ENCODE data around the gene CACHD1.

Gene CACHD1

GRCh38 chr1:64543831-64544230 is 73.9 kb downstream of the CACHD1 start:
- no peaks in the 10 kb centered on the region for H3K9me3 ChIP-seq (ENCODE audit: insufficient read depth, low read length)
- no peaks in the 10 kb centered on the region for H3K9me2 ChIP-seq (replicated peaks; ENCODE audit: insufficient read depth, low read length)
- no peak overlapping the region for H3K27ac ChIP-seq (ENCODE audit: low read depth, low read length)
- no peaks in the 10 kb centered on the region for H4K20me1 ChIP-seq (ENCODE audit: low read depth, low read length)
- no peak overlapping the region for H3K4me3 ChIP-seq (ENCODE audit: insufficient read depth, low read length, poor library complexity, severe bottlenecking)
- H2AFZ ChIP-seq (ENCODE audit: low read depth, low read length, severe bottlenecking): no peak overlapping the region
- H3K36me3 ChIP-seq (ENCODE audit: low read length): no peaks in the 10 kb centered on the region
- H3K9ac ChIP-seq (ENCODE audit: low read length): no peak overlapping the region
- no peaks in the 10 kb centered on the region for H3F3A ChIP-seq (ENCODE audit: insufficient read depth)
- H3K79me2 ChIP-seq (ENCODE audit: insufficient read depth, low read length): no peaks in the 10 kb centered on the region
- TF ChIP-seq EZH2phosphoT487 (conservative IDR thresholded peaks at IDR 0.05; ENCODE audit: low read length): no peak
- TF ChIP-seq, protein P1, sequence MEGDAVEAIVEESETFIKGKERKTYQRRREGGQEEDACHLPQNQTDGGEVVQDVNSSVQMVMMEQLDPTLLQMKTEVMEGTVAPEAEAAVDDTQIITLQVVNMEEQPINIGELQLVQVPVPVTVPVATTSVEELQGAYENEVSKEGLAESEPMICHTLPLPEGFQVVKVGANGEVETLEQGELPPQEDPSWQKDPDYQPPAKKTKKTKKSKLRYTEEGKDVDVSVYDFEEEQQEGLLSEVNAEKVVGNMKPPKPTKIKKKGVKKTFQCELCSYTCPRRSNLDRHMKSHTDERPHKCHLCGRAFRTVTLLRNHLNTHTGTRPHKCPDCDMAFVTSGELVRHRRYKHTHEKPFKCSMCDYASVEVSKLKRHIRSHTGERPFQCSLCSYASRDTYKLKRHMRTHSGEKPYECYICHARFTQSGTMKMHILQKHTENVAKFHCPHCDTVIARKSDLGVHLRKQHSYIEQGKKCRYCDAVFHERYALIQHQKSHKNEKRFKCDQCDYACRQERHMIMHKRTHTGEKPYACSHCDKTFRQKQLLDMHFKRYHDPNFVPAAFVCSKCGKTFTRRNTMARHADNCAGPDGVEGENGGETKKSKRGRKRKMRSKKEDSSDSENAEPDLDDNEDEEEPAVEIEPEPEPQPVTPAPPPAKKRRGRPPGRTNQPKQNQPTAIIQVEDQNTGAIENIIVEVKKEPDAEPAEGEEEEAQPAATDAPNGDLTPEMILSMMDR (IDR thresholded peaks at IDR 0.05; ENCODE audit: insufficient read depth, low read length, poor library complexity, severe bottlenecking): no peak
- no peak overlapping the region for H3K4me2 ChIP-seq (ENCODE audit: low read depth, low read length, poor library complexity, severe bottlenecking)
- no peaks in the 10 kb centered on the region for H3K27me3 ChIP-seq (ENCODE audit: low read length)

GRCh38 chr1:64545118-64545843 is 75.4 kb downstream of the CACHD1 start:
- Histone ChIP-seq H4K20me1 (ENCODE audit: low read depth, low read length) (no peaks in the 10 kb centered on the region), H3K9me3 (ENCODE audit: insufficient read depth, low read length) (no peaks in the 10 kb centered on the region), H2AFZ (ENCODE audit: low read depth, low read length, severe bottlenecking) (no peak overlapping the region), H3K36me3 (ENCODE audit: low read length) (no peaks in the 10 kb centered on the region), H3K27ac (ENCODE audit: low read depth, low read length) (no peak overlapping the region), H3K9ac (ENCODE audit: low read length) (no peak overlapping the region), H3K4me3 (ENCODE audit: insufficient read depth, low read length, poor library complexity, severe bottlenecking) (no peak overlapping the region), H3K27me3 (ENCODE audit: low read length) (no peaks in the 10 kb centered on the region), H3K79me2 (ENCODE audit: insufficient read depth, low read length) (no peaks in the 10 kb centered on the region), H3F3A (ENCODE audit: insufficient read depth) (no peaks in the 10 kb centered on the region), H3K9me2 (replicated peaks; ENCODE audit: insufficient read depth, low read length) (no peaks in the 10 kb centered on the region), H3K4me2 (ENCODE audit: low read depth, low read length, poor library complexity, severe bottlenecking) (no peak overlapping the region)
- TF ChIP-seq EZH2phosphoT487 (conservative IDR thresholded peaks at IDR 0.05; ENCODE audit: low read length): no peak
- TF ChIP-seq, protein P1 (IDR thresholded peaks at IDR 0.05; ENCODE audit: insufficient read depth, low read length, poor library complexity, severe bottlenecking): no peak

DNA sequence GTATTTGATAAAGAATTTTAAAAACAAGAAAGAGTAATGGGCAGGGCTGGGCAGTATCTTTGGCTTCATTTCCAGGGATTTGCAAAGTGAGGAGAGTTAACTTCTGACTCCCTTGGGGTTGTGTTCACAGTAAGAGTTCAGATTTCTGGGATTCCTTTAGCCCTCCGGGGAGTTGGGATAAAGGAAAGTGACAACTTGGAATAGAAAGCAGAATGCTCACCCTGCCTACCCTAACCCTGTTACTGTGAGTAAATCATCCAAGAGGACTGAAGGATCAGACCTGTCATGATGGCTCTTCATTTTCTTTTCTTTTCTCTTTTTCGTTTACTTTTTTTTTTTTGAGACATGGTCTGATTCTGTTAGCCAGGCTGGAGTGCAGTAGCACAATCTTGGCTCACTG is 76.1 kb downstream of the CACHD1 start:
- Histone ChIP-seq H3K36me3 (ENCODE audit: low read length) (no peaks in the 10 kb centered on the region), H3K79me2 (ENCODE audit: insufficient read depth, low read length) (no peaks in the 10 kb centered on the region), H3K4me3 (ENCODE audit: insufficient read depth, low read length, poor library complexity, severe bottlenecking) (no peak overlapping the region), H3K9me2 (replicated peaks; ENCODE audit: insufficient read depth, low read length) (no peaks in the 10 kb centered on the region), H3K9me3 (ENCODE audit: insufficient read depth, low read length) (no peaks in the 10 kb centered on the region), H3F3A (ENCODE audit: insufficient read depth) (no peaks in the 10 kb centered on the region), H3K27ac (ENCODE audit: low read depth, low read length) (no peak overlapping the region), H4K20me1 (ENCODE audit: low read depth, low read length) (no peaks in the 10 kb centered on the region), H3K9ac (ENCODE audit: low read length) (no peak overlapping the region), H3K27me3 (ENCODE audit: low read length) (no peaks in the 10 kb centered on the region), H2AFZ (ENCODE audit: low read depth, low read length, severe bottlenecking) (no peak overlapping the region), H3K4me2 (ENCODE audit: low read depth, low read length, poor library complexity, severe bottlenecking) (no peak overlapping the region)
- no peak for TF ChIP-seq EZH2phosphoT487 (conservative IDR thresholded peaks at IDR 0.05; ENCODE audit: low read length)
- TF ChIP-seq, protein P1 (IDR thresholded peaks at IDR 0.05; ENCODE audit: insufficient read depth, low read length, poor library complexity, severe bottlenecking): no peak

Data from SU-DHL-6 (cell line).